ENCODE measurements around the gene GAN. TPM values are rescaled to one million over a fixed set of nuclear protein-coding genes. Genes with fewer than 3 reads are reported as not detected.

Gene GAN
- total RNA-seq, 1 experiment from 2014 or later: 25.4 TPM

DNA sequence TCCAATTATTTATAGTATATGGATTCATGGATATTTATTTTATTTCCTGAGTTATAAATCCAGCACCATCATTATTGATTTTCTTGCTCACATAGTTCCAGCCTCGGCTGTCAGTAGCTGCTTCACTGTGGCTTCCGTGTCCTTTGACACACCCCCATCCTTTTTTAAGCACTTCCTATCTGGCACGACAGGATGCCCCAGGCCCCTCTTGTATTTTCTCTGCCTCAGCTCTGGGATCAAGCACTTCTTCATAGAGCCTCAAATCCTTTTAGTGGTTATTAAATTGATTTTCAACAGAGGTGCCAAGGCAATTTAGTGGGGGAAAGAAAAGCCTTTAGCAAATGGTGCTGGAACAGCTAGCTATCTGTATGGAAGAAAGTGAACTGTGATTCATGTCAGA, 59.8 kb downstream of the GAN start:
- Mint-ChIP-seq H3K4me1 (no peaks in the 10 kb centered on the region), H3K27ac (no peak overlapping the region), H3K4me3 (no peak overlapping the region), H3K36me3 (peaks cover 35% of the 10 kb centered on the region), H3K27me3 (ENCODE audit: low read depth) (no peaks in the 10 kb centered on the region), H3K9me3 (no peaks in the 10 kb centered on the region)
- no peak for ATAC-seq
- DNase-seq (ENCODE audit: low spot score): no peak
- POLR2A ChIA-PET: no interaction called here
- TF ChIP-seq IRF2 (CRISPR knock-in tag; IDR thresholded peaks at IDR 0.05; ENCODE audit: borderline replicate concordance, low read depth): no peak
- TF ChIP-seq, protein P1, sequence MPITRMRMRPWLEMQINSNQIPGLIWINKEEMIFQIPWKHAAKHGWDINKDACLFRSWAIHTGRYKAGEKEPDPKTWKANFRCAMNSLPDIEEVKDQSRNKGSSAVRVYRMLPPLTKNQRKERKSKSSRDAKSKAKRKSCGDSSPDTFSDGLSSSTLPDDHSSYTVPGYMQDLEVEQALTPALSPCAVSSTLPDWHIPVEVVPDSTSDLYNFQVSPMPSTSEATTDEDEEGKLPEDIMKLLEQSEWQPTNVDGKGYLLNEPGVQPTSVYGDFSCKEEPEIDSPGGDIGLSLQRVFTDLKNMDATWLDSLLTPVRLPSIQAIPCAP (CRISPR knock-in tag; IDR thresholded peaks at IDR 0.05): no peak
- TF ChIP-seq, protein P2, sequence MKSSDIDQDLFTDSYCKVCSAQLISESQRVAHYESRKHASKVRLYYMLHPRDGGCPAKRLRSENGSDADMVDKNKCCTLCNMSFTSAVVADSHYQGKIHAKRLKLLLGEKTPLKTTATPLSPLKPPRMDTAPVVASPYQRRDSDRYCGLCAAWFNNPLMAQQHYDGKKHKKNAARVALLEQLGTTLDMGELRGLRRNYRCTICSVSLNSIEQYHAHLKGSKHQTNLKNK (CRISPR knock-in tag; IDR thresholded peaks at IDR 0.05): no peak
- TF ChIP-seq NR1H2 (CRISPR knock-in tag; IDR thresholded peaks at IDR 0.05): no peak
- TF ChIP-seq TEAD4 (CRISPR knock-in tag; IDR thresholded peaks at IDR 0.05): no peak
- TF ChIP-seq, protein P3, sequence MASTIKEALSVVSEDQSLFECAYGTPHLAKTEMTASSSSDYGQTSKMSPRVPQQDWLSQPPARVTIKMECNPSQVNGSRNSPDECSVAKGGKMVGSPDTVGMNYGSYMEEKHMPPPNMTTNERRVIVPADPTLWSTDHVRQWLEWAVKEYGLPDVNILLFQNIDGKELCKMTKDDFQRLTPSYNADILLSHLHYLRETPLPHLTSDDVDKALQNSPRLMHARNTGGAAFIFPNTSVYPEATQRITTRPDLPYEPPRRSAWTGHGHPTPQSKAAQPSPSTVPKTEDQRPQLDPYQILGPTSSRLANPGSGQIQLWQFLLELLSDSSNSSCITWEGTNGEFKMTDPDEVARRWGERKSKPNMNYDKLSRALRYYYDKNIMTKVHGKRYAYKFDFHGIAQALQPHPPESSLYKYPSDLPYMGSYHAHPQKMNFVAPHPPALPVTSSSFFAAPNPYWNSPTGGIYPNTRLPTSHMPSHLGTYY (CRISPR knock-in tag; IDR thresholded peaks at IDR 0.05): no peak
- TF ChIP-seq NFE2L1 (CRISPR knock-in tag; IDR thresholded peaks at IDR 0.05): no peak
- no peak for TF ChIP-seq ZNF219 (CRISPR knock-in tag; IDR thresholded peaks at IDR 0.05; ENCODE audit: borderline replicate concordance)
- no peak for TF ChIP-seq MLX (CRISPR knock-in tag; IDR thresholded peaks at IDR 0.05)
- no peak for TF ChIP-seq MXD4 (CRISPR knock-in tag; IDR thresholded peaks at IDR 0.05; ENCODE audit: borderline replicate concordance)
- no peak for TF ChIP-seq ZNF416 (CRISPR knock-in tag; IDR thresholded peaks at IDR 0.05)
- TF ChIP-seq SP1 (CRISPR knock-in tag; conservative IDR thresholded peaks at IDR 0.05): no peak
- TF ChIP-seq ZNF232 (CRISPR knock-in tag; IDR thresholded peaks at IDR 0.05): no peak
- no peak for TF ChIP-seq EMX1 (CRISPR knock-in tag; IDR thresholded peaks at IDR 0.05)
- TF ChIP-seq E2F5 (CRISPR knock-in tag; IDR thresholded peaks at IDR 0.05): no peak
- no peak for TF ChIP-seq RORB (CRISPR knock-in tag; IDR thresholded peaks at IDR 0.05)
- CTCF ChIA-PET: no interaction called here

GRCh38 chr16:81376880-81377279, 62.1 kb downstream of the GAN start:
- POLR2A ChIA-PET: no interaction called here
- Mint-ChIP-seq H3K9me3 (no peaks in the 10 kb centered on the region), H3K36me3 (peaks cover 26% of the 10 kb centered on the region), H3K4me1 (no peaks in the 10 kb centered on the region), H3K27ac (peak overlapping the region; percentile 1; the same call in 1 of the 2 replicates), H3K27me3 (ENCODE audit: low read depth) (no peaks in the 10 kb centered on the region), H3K4me3 (no peak overlapping the region)
- DNase-seq (ENCODE audit: low spot score): no peak
- TF ChIP-seq, protein P4, sequence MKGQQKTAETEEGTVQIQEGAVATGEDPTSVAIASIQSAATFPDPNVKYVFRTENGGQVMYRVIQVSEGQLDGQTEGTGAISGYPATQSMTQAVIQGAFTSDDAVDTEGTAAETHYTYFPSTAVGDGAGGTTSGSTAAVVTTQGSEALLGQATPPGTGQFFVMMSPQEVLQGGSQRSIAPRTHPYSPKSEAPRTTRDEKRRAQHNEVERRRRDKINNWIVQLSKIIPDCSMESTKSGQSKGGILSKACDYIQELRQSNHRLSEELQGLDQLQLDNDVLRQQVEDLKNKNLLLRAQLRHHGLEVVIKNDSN (CRISPR knock-in tag; IDR thresholded peaks at IDR 0.05): no peak
- TF ChIP-seq, protein P5, sequence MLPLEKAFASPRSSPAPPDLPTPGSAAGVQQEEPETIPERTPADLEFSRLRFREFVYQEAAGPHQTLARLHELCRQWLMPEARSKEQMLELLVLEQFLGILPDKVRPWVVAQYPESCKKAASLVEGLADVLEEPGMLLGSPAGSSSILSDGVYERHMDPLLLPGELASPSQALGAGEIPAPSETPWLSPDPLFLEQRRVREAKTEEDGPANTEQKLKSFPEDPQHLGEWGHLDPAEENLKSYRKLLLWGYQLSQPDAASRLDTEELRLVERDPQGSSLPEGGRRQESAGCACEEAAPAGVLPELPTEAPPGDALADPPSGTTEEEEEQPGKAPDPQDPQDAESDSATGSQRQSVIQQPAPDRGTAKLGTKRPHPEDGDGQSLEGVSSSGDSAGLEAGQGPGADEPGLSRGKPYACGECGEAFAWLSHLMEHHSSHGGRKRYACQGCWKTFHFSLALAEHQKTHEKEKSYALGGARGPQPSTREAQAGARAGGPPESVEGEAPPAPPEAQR (CRISPR knock-in tag; IDR thresholded peaks at IDR 0.05): no peak
- CTCF ChIA-PET: no interaction called here
- no peak for ATAC-seq

- H3K4me3 Mint-ChIP-seq: no peak overlapping the region
- H3K36me3 Mint-ChIP-seq: peaks cover 16% of the 10 kb centered on the region
- no peaks in the 10 kb centered on the region for H3K27me3 Mint-ChIP-seq (ENCODE audit: low read depth)
- peak overlapping the region; percentile 3; the same call in 1 of the 2 replicates for H3K27ac Mint-ChIP-seq
- no peaks in the 10 kb centered on the region for H3K9me3 Mint-ChIP-seq
- ChIA-PET CTCF (interaction anchor here (0.8 kb wide), 1 partner anchor 319 kb away, joined by 3 read pairs; no protein-coding TSS in a partner anchor), POLR2A (no interaction called here)
- DNase-seq (ENCODE audit: low spot score): no peak
- H3K4me1 Mint-ChIP-seq: no peaks in the 10 kb centered on the region
- ATAC-seq: no peak
- no peak for TF ChIP-seq ZNF416 (CRISPR knock-in tag; IDR thresholded peaks at IDR 0.05)
- no peak for TF ChIP-seq MLX (CRISPR knock-in tag; IDR thresholded peaks at IDR 0.05)
- no peak for TF ChIP-seq ZNF232 (CRISPR knock-in tag; IDR thresholded peaks at IDR 0.05)
- TF ChIP-seq ARID4B (CRISPR knock-in tag; IDR thresholded peaks at IDR 0.05; ENCODE audit: borderline replicate concordance): no peak
- TF ChIP-seq ZNF121 (CRISPR knock-in tag; IDR thresholded peaks at IDR 0.05): no peak
- no peak for TF ChIP-seq FOXK1 (CRISPR knock-in tag; IDR thresholded peaks at IDR 0.05)
- TF ChIP-seq ZNF138 (CRISPR knock-in tag; conservative IDR thresholded peaks at IDR 0.05): no peak
Measured at GRCh38 chr16:81378049-81378448, 63.3 kb downstream of the GAN start.
